DOHH2 (cell line): Measurements from ENCODE around the gene MUSTN1.

ENCODE experiments used
- EZH2phosphoT487 ChIP-seq: fragments of 200-600 bp; sonication (generic); IDR thresholded peaks from 2 replicates; pipeline ENCODE4 v1.6.1; 2017; ENCODE audit warnings: borderline replicate concordance, mild to moderate bottlenecking, antibody characterized with exemption, low read length, moderate library complexity, mixed read lengths
- TF ChIP-seq, protein P1 (sequence below): fragments of 200-600 bp; sonication (generic); IDR thresholded peaks from one replicate; pipeline ENCODE4 v1.5.1; 2014; ENCODE audit warnings: antibody characterized with exemption, mild to moderate bottlenecking, low read depth, low read length; ENCODE audit not compliant: poor library complexity, severe bottlenecking

DNA sequence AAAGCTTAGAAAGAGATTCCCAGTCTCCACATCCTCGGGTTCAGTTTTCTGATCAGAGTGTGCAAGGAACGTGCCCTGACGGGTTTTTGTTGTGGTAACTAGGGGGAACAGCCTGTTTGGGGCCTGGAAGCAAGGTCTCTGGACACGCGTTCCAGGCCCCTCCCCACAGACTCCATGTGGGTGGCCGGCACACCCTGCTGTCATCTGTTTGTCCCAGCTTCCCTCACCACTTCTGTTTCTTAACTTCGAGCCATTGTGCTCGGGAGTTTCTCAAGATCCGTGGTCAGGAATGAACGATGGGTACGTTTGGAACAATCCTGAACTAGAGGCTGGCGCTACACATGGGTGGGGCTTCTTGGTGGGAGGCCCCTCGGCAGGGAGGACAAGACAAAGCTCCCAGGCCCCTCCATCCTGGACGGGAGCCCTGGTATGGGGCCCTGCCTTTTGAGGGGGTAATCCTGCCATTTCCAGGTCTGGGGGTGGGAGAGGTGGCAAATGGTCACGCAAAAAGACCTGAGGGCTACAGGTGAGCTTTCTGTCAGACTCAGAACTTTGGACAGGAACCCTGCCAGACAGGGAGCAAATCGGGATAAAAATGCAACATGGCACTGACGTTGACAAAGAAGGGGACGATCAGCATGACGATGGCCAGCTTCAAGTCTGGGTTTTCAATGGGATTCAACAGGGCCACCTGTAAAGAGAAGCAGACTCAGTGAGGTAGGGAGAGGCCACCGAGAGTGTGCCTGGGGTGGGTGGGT is 8.5 kb upstream of the MUSTN1 start:
- TF ChIP-seq, protein P1, sequence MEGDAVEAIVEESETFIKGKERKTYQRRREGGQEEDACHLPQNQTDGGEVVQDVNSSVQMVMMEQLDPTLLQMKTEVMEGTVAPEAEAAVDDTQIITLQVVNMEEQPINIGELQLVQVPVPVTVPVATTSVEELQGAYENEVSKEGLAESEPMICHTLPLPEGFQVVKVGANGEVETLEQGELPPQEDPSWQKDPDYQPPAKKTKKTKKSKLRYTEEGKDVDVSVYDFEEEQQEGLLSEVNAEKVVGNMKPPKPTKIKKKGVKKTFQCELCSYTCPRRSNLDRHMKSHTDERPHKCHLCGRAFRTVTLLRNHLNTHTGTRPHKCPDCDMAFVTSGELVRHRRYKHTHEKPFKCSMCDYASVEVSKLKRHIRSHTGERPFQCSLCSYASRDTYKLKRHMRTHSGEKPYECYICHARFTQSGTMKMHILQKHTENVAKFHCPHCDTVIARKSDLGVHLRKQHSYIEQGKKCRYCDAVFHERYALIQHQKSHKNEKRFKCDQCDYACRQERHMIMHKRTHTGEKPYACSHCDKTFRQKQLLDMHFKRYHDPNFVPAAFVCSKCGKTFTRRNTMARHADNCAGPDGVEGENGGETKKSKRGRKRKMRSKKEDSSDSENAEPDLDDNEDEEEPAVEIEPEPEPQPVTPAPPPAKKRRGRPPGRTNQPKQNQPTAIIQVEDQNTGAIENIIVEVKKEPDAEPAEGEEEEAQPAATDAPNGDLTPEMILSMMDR: no peak
- no peak for TF ChIP-seq EZH2phosphoT487
